Mesothelial cell of epicardium (in vitro differentiated cells): ENCODE data around the gene CFC1B. TPM values are rescaled to one million over a fixed set of nuclear protein-coding genes. Genes with fewer than 3 reads are reported as not detected.
"Not testable (repeated sequence)": the region's sequence is repeated elsewhere in the genome, so short reads cannot be mapped to it uniquely, and the experiment has no call there.

Source experiments
- DNase-seq, 2 experiments: peaks; one replicate each; pipeline ENCODE4 v3.0.0; 2021; ENCODE audit warnings: low spot score in 2 of 2; ENCODE audit not compliant: unreplicated experiment in 2 of 2
- H3K27ac Mint-ChIP-seq: 2 replicates; pipeline ENCODE4 v1.8.0; 2021; ENCODE audit warnings: mixed read lengths
- H3K27me3 Mint-ChIP-seq: 2 replicates; pipeline ENCODE4 v1.8.0; 2021; ENCODE audit warnings: low read depth, mixed read lengths
- H3K36me3 Mint-ChIP-seq: 2 replicates; pipeline ENCODE4 v1.8.0; 2021; ENCODE audit warnings: mixed read lengths
- H3K4me1 Mint-ChIP-seq: 2 replicates; pipeline ENCODE4 v1.8.0; 2021; ENCODE audit warnings: mixed read lengths
- H3K4me3 Mint-ChIP-seq: 2 replicates; pipeline ENCODE4 v1.8.0; 2021; ENCODE audit warnings: mild to moderate bottlenecking, moderate library complexity, mixed read lengths
- H3K9me3 Mint-ChIP-seq: 2 replicates; pipeline ENCODE4 v1.8.0; 2021; ENCODE audit warnings: mixed read lengths
- total RNA-seq: library from RNA; stranded (reverse); gene quantifications from 3 replicates; pipeline ENCODE4 v1.2.1, GENCODE V29; 2021

Gene CFC1B
- not detected in 3 replicates for total RNA-seq

- not testable (repeated sequence) for H3K4me1 Mint-ChIP-seq, H3K36me3 Mint-ChIP-seq, H3K9me3 Mint-ChIP-seq, DNase-seq, H3K27ac Mint-ChIP-seq, H3K27me3 Mint-ChIP-seq, H3K4me3 Mint-ChIP-seq
These were observed at the start of gene CFC1B for GRCh38 chr2:130520992-130521391. CFC1B (plus strand) TSS chr2:130521222; CDS start chr2:130521485, 263 bp downstream.

GRCh38 chr2:130491073-130491472 lies 29.9 kb upstream of the CFC1B start:
- not testable (repeated sequence) for H3K4me1 Mint-ChIP-seq, H3K27ac Mint-ChIP-seq, H3K36me3 Mint-ChIP-seq, DNase-seq, H3K27me3 Mint-ChIP-seq, H3K4me3 Mint-ChIP-seq, H3K9me3 Mint-ChIP-seq

- H3K4me1 Mint-ChIP-seq, H3K36me3 Mint-ChIP-seq, H3K27ac Mint-ChIP-seq, DNase-seq, H3K27me3 Mint-ChIP-seq, H3K9me3 Mint-ChIP-seq, H3K4me3 Mint-ChIP-seq: not testable (repeated sequence)
These were observed 11.8 kb upstream of the CFC1B start, which contains the start of gene POTEI for GRCh38 chr2:130509228-130509627. POTEI (minus strand) TSS chr2:130509328; CDS start chr2:130509235, 93 bp downstream.

- H3K27me3 Mint-ChIP-seq, H3K4me1 Mint-ChIP-seq, H3K36me3 Mint-ChIP-seq, H3K4me3 Mint-ChIP-seq, H3K27ac Mint-ChIP-seq, DNase-seq, H3K9me3 Mint-ChIP-seq: not testable (repeated sequence)
These were observed 9.9 kb upstream of the CFC1B start for GRCh38 chr2:130510807-130511746.

- not testable (repeated sequence) for H3K4me3 Mint-ChIP-seq, H3K27me3 Mint-ChIP-seq, H3K9me3 Mint-ChIP-seq, H3K36me3 Mint-ChIP-seq, DNase-seq, H3K4me1 Mint-ChIP-seq, H3K27ac Mint-ChIP-seq
These were observed 9.1 kb upstream of the CFC1B start for GRCh38 chr2:130511747-130512451.

GRCh38 chr2:130518516-130519106 lies 2.4 kb upstream of the CFC1B start:
- H3K4me3 Mint-ChIP-seq, H3K27me3 Mint-ChIP-seq, H3K4me1 Mint-ChIP-seq, H3K27ac Mint-ChIP-seq, H3K9me3 Mint-ChIP-seq, DNase-seq, H3K36me3 Mint-ChIP-seq: not testable (repeated sequence)

GRCh38 chr2:130522390-130522789 lies 1.4 kb downstream of the CFC1B start:
- DNase-seq, H3K27me3 Mint-ChIP-seq, H3K27ac Mint-ChIP-seq, H3K36me3 Mint-ChIP-seq, H3K4me1 Mint-ChIP-seq, H3K4me3 Mint-ChIP-seq, H3K9me3 Mint-ChIP-seq: not testable (repeated sequence)

GRCh38 chr2:130527365-130527967 lies 6.4 kb downstream of the CFC1B start:
- not testable (repeated sequence) for H3K27ac Mint-ChIP-seq

GRCh38 chr2:130529545-130529944 lies 8.5 kb downstream of the CFC1B start:
- not testable (repeated sequence) for H3K36me3 Mint-ChIP-seq, H3K4me3 Mint-ChIP-seq, H3K27me3 Mint-ChIP-seq, H3K4me1 Mint-ChIP-seq, H3K9me3 Mint-ChIP-seq, DNase-seq, H3K27ac Mint-ChIP-seq

More at GRCh38 chr2:130527365-130527967, 6.4 kb downstream of the CFC1B start:
- not testable (repeated sequence) for H3K9me3 Mint-ChIP-seq, DNase-seq, H3K36me3 Mint-ChIP-seq, H3K27me3 Mint-ChIP-seq, H3K4me1 Mint-ChIP-seq, H3K4me3 Mint-ChIP-seq

- not testable (repeated sequence) for H3K36me3 Mint-ChIP-seq, H3K27me3 Mint-ChIP-seq, H3K4me1 Mint-ChIP-seq, H3K4me3 Mint-ChIP-seq, H3K9me3 Mint-ChIP-seq, H3K27ac Mint-ChIP-seq, DNase-seq
These were observed 9.2 kb downstream of the CFC1B start for GRCh38 chr2:130530212-130530611.

GRCh38 chr2:130531225-130531624 lies 10.2 kb downstream of the CFC1B start:
- not testable (repeated sequence) for DNase-seq, H3K36me3 Mint-ChIP-seq, H3K4me1 Mint-ChIP-seq, H3K27ac Mint-ChIP-seq, H3K9me3 Mint-ChIP-seq, H3K4me3 Mint-ChIP-seq, H3K27me3 Mint-ChIP-seq

- H3K4me3 Mint-ChIP-seq, H3K36me3 Mint-ChIP-seq, H3K9me3 Mint-ChIP-seq, DNase-seq, H3K27me3 Mint-ChIP-seq, H3K4me1 Mint-ChIP-seq, H3K27ac Mint-ChIP-seq: not testable (repeated sequence)
These were observed 10.7 kb downstream of the CFC1B start for GRCh38 chr2:130531672-130532071.

- not testable (repeated sequence) for H3K36me3 Mint-ChIP-seq, H3K27ac Mint-ChIP-seq, H3K4me3 Mint-ChIP-seq, H3K27me3 Mint-ChIP-seq, DNase-seq, H3K9me3 Mint-ChIP-seq, H3K4me1 Mint-ChIP-seq
These were observed 15.6 kb downstream of the CFC1B start for GRCh38 chr2:130536654-130537053.
